ENCODE data around the gene SPRED3. TPM values are rescaled to one million over a fixed set of nuclear protein-coding genes. Genes with fewer than 3 reads are reported as not detected.

The SPRED3 gene
- total RNA-seq, 1 experiment from 2014 or later = 7.2 TPM

GRCh38 chr19:38421856-38422255 lies 33.4 kb downstream of the SPRED3 start:
- Mint-ChIP-seq H3K27ac (no peak overlapping the region), H3K4me3 (no peak overlapping the region), H3K36me3 (no peaks in the 10 kb centered on the region), H3K4me1 (peaks cover 23% of the 10 kb centered on the region), H3K27me3 (ENCODE audit: low read depth) (peaks cover 21% of the 10 kb centered on the region), H3K9me3 (no peaks in the 10 kb centered on the region)
- ATAC-seq (no peak), DNase-seq (ENCODE audit: low spot score) (no peak)
- POLR2A ChIA-PET = no interaction called here
- CTCF ChIA-PET = interaction anchor here (1.9 to 7.7 kb wide), 2 partner anchors 13 to 18 kb away, joined by 8 to 55 read pairs; partner anchors contain the start of gene FAM98C
- TF ChIP-seq JAZF1 (CRISPR knock-in tag; IDR thresholded peaks at IDR 0.05) (no peak), SP1 (CRISPR knock-in tag; conservative IDR thresholded peaks at IDR 0.05) (no peak), SMAD3 (CRISPR knock-in tag; IDR thresholded peaks at IDR 0.05; ENCODE audit: borderline replicate concordance) (no peak), ATF1 (CRISPR knock-in tag; IDR thresholded peaks at IDR 0.05) (no peak), ETV6 (CRISPR knock-in tag; IDR thresholded peaks at IDR 0.05) (no peak), NFE2L1 (CRISPR knock-in tag; IDR thresholded peaks at IDR 0.05) (no peak), ZNF263 (CRISPR knock-in tag; IDR thresholded peaks at IDR 0.05; ENCODE audit: low read depth) (no peak)
- TF ChIP-seq, protein P1, sequence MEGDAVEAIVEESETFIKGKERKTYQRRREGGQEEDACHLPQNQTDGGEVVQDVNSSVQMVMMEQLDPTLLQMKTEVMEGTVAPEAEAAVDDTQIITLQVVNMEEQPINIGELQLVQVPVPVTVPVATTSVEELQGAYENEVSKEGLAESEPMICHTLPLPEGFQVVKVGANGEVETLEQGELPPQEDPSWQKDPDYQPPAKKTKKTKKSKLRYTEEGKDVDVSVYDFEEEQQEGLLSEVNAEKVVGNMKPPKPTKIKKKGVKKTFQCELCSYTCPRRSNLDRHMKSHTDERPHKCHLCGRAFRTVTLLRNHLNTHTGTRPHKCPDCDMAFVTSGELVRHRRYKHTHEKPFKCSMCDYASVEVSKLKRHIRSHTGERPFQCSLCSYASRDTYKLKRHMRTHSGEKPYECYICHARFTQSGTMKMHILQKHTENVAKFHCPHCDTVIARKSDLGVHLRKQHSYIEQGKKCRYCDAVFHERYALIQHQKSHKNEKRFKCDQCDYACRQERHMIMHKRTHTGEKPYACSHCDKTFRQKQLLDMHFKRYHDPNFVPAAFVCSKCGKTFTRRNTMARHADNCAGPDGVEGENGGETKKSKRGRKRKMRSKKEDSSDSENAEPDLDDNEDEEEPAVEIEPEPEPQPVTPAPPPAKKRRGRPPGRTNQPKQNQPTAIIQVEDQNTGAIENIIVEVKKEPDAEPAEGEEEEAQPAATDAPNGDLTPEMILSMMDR (IDR thresholded peaks at IDR 0.05) = no peak
- TF ChIP-seq, protein P2, sequence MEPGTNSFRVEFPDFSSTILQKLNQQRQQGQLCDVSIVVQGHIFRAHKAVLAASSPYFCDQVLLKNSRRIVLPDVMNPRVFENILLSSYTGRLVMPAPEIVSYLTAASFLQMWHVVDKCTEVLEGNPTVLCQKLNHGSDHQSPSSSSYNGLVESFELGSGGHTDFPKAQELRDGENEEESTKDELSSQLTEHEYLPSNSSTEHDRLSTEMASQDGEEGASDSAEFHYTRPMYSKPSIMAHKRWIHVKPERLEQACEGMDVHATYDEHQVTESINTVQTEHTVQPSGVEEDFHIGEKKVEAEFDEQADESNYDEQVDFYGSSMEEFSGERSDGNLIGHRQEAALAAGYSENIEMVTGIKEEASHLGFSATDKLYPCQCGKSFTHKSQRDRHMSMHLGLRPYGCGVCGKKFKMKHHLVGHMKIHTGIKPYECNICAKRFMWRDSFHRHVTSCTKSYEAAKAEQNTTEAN (CRISPR knock-in tag; IDR thresholded peaks at IDR 0.05) = no peak
- TF ChIP-seq, protein P3, sequence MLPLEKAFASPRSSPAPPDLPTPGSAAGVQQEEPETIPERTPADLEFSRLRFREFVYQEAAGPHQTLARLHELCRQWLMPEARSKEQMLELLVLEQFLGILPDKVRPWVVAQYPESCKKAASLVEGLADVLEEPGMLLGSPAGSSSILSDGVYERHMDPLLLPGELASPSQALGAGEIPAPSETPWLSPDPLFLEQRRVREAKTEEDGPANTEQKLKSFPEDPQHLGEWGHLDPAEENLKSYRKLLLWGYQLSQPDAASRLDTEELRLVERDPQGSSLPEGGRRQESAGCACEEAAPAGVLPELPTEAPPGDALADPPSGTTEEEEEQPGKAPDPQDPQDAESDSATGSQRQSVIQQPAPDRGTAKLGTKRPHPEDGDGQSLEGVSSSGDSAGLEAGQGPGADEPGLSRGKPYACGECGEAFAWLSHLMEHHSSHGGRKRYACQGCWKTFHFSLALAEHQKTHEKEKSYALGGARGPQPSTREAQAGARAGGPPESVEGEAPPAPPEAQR (CRISPR knock-in tag; IDR thresholded peaks at IDR 0.05) = no peak
- TF ChIP-seq, protein P4, sequence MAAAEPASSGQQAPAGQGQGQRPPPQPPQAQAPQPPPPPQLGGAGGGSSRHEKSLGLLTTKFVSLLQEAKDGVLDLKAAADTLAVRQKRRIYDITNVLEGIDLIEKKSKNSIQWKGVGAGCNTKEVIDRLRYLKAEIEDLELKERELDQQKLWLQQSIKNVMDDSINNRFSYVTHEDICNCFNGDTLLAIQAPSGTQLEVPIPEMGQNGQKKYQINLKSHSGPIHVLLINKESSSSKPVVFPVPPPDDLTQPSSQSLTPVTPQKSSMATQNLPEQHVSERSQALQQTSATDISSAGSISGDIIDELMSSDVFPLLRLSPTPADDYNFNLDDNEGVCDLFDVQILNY (CRISPR knock-in tag; IDR thresholded peaks at IDR 0.05) = no peak
- TF ChIP-seq, protein P5, sequence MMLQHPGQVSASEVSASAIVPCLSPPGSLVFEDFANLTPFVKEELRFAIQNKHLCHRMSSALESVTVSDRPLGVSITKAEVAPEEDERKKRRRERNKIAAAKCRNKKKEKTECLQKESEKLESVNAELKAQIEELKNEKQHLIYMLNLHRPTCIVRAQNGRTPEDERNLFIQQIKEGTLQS (CRISPR knock-in tag; conservative IDR thresholded peaks at IDR 0.05) = no peak

DNA sequence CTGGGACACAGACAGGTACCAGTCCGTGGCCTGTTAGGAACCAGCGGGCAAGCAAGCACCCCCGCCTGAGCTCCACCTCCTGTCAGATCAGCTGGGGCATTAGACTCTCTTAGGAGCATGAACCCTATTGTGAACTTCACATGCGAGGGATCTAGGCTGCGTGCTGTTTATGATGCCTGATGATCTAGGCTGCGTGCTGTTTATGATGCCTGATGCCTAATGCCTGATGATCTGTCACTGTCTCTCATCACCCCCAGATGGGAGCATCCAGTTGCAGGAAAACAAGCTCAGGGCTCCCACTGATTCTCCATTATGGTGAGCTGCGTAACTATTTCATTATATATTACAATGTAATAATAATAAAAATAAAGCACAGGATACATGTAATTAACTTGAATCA lies 33.9 kb downstream of the SPRED3 start:
- H3K36me3 Mint-ChIP-seq = no peaks in the 10 kb centered on the region
- H3K4me3 Mint-ChIP-seq = no peak overlapping the region
- H3K4me1 Mint-ChIP-seq = peaks cover 22% of the 10 kb centered on the region
- H3K27ac Mint-ChIP-seq = no peak overlapping the region
- ATAC-seq = no peak
- DNase-seq (ENCODE audit: low spot score) = no peak
- ChIA-PET POLR2A (interaction anchor here (0.6 kb wide), 1 partner anchor 10 kb away, joined by 3 read pairs; no protein-coding TSS in a partner anchor), CTCF (interaction anchor here (1.0 to 7.7 kb wide), 2 partner anchors 12 to 19 kb away, joined by 3 to 55 read pairs; partner anchors contain the start of gene FAM98C)
- H3K27me3 Mint-ChIP-seq (ENCODE audit: low read depth) = peaks cover 21% of the 10 kb centered on the region
- H3K9me3 Mint-ChIP-seq = no peaks in the 10 kb centered on the region
- TF ChIP-seq, protein P6, sequence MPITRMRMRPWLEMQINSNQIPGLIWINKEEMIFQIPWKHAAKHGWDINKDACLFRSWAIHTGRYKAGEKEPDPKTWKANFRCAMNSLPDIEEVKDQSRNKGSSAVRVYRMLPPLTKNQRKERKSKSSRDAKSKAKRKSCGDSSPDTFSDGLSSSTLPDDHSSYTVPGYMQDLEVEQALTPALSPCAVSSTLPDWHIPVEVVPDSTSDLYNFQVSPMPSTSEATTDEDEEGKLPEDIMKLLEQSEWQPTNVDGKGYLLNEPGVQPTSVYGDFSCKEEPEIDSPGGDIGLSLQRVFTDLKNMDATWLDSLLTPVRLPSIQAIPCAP (CRISPR knock-in tag; IDR thresholded peaks at IDR 0.05) = no peak
- TF ChIP-seq PRRX2 (CRISPR knock-in tag; IDR thresholded peaks at IDR 0.05) (no peak), ARID4B (CRISPR knock-in tag; IDR thresholded peaks at IDR 0.05; ENCODE audit: borderline replicate concordance) (no peak), NFATC4 (CRISPR knock-in tag; IDR thresholded peaks at IDR 0.05) (no peak), FOXP1 (CRISPR knock-in tag; IDR thresholded peaks at IDR 0.05; ENCODE audit: borderline replicate concordance) (no peak), KAT7 (CRISPR knock-in tag; IDR thresholded peaks at IDR 0.05; ENCODE audit: borderline replicate concordance) (no peak)
- TF ChIP-seq, protein P7, sequence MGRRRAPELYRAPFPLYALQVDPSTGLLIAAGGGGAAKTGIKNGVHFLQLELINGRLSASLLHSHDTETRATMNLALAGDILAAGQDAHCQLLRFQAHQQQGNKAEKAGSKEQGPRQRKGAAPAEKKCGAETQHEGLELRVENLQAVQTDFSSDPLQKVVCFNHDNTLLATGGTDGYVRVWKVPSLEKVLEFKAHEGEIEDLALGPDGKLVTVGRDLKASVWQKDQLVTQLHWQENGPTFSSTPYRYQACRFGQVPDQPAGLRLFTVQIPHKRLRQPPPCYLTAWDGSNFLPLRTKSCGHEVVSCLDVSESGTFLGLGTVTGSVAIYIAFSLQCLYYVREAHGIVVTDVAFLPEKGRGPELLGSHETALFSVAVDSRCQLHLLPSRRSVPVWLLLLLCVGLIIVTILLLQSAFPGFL (CRISPR knock-in tag; IDR thresholded peaks at IDR 0.05; ENCODE audit: borderline replicate concordance) = no peak
- TF ChIP-seq, protein P8, sequence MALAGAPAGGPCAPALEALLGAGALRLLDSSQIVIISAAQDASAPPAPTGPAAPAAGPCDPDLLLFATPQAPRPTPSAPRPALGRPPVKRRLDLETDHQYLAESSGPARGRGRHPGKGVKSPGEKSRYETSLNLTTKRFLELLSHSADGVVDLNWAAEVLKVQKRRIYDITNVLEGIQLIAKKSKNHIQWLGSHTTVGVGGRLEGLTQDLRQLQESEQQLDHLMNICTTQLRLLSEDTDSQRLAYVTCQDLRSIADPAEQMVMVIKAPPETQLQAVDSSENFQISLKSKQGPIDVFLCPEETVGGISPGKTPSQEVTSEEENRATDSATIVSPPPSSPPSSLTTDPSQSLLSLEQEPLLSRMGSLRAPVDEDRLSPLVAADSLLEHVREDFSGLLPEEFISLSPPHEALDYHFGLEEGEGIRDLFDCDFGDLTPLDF (CRISPR knock-in tag; IDR thresholded peaks at IDR 0.05) = no peak

Measured in WTC11 (cell line).